Stimulated activated CD8-positive, alpha-beta memory T cell treated with anti-CD3 and anti-CD28 coated beads, Interleukin-4, amount 100 ng/mL, for 1 hour (primary cell): ENCODE results near the gene PCDHGA5.
"Not testable (repeated sequence)": the region's sequence is repeated elsewhere in the genome, so short reads cannot be mapped to it uniquely, and the experiment has no call there.

Source experiments
- DNase-seq, 2 donors: peaks; one replicate each; pipeline ENCODE4 v3.0.0-alpha.2; 2020; ENCODE audit warnings: low read depth in 2 of 2, low spot score in 1 of 2

PCDHGA5 gene

DNA sequence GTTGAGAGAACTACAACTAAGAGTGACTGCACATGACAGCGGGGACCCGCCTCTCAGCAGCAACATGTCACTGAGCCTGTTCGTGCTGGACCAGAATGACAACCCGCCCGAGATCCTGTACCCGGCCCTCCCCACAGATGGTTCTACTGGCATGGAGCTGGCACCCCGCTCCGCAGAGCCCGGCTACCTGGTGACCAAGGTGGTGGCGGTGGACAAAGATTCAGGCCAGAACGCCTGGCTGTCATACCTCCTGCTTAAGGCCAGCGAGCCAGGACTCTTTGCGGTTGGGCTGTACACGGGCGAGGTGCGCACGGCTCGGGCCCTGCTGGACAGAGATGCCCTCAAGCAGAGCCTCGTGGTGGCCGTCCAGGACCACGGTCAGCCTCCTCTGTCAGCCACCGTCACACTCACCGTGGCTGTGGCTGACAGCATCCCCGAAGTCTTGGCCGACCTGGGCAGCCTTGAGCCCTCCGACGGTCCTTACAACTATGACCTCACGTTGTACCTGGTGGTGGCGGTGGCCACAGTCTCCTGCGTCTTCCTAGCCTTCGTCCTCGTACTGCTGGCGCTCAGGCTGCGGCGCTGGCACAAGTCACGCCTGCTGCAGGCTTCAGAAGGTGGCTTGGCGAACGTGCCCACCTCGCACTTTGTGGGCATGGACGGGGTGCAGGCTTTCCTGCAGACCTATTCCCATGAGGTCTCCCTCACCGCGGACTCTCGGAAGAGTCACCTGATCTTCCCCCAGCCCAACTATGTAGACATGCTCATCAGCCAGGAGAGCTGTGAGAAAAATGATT lies 20.7 kb downstream of the PCDHGA5 start:
- no peak for DNase-seq

DNA sequence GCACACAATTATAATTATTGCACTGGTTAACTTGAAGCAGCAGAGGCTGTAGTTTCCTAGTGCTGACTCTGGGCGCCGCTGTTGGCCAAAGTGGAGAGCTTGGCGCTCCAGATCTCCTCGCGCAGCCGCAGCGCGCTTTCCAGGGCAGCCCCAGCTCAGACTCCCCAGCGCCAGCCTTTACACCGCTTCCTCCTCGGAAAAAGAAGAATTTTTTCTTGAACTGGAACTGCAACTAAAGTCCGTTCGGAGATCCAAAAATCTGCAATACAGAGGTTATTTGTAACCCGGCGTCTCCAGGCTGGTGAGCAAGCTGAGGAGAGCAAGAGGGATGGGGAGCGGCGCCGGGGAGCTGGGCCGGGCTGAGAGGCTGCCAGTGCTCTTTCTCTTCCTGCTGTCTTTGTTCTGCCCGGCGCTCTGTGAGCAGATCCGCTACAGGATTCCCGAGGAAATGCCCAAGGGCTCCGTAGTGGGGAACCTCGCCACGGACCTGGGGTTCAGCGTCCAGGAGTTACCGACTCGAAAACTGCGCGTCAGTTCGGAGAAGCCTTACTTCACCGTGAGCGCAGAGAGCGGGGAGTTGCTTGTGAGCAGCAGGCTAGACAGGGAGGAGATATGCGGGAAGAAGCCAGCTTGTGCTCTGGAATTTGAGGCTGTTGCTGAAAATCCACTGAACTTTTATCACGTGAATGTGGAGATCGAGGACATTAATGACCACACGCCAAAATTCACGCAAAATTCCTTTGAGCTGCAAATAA lies 23.8 kb downstream of the PCDHGA5 start, which contains the start of gene PCDHGB4:
TSS of gene PCDHGB4 (plus strand) at position 142 of the 755 bp plus-strand sequence. CDS start at position 329, 187 bp downstream.
- not testable (repeated sequence) for DNase-seq

DNA sequence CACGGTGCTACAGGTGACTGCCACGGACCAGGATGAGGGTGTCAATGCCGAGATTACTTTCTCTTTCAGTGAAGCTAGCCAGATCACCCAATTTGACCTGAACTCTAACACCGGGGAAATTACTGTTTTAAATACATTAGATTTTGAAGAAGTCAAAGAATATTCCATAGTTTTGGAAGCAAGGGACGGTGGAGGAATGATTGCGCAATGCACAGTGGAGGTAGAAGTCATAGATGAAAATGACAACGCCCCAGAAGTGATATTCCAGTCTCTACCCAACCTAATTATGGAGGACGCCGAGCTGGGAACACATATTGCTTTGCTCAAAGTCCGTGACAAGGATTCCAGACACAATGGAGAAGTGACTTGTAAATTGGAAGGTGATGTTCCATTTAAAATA lies 24.7 kb downstream of the PCDHGA5 start:
- no peak for DNase-seq

DNA sequence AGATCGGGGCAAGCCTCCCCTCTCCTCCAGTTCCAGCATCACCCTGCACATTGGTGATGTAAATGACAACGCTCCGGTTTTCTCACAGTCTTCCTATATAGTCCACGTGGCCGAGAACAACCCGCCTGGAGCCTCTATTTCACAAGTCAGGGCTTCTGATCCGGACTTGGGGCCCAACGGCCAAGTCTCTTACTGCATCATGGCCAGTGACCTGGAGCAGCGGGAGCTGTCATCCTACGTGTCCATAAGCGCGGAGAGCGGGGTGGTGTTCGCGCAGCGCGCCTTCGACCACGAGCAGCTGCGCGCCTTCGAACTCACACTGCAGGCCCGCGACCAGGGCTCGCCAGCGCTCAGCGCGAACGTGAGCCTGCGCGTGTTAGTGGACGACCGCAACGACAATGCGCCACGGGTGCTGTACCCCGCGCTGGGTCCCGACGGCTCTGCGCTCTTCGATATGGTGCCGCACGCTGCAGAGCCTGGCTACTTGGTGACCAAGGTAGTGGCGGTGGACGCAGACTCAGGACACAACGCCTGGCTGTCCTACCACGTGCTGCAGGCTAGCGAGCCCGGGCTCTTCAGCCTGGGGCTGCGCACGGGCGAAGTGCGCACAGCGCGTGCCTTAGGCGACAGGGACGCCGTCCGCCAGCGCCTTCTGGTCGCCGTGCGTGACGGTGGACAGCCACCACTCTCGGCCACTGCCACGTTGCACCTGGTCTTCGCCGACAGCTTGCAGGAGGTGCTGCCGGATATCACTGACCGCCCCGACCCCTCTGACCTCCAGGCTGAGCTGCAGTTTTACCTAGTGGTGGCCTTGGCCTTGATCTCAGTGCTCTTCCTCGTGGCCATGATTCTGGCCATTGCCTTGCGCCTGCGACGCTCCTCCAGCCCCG lies 25.4 kb downstream of the PCDHGA5 start:
- DNase-seq = no peak

DNA sequence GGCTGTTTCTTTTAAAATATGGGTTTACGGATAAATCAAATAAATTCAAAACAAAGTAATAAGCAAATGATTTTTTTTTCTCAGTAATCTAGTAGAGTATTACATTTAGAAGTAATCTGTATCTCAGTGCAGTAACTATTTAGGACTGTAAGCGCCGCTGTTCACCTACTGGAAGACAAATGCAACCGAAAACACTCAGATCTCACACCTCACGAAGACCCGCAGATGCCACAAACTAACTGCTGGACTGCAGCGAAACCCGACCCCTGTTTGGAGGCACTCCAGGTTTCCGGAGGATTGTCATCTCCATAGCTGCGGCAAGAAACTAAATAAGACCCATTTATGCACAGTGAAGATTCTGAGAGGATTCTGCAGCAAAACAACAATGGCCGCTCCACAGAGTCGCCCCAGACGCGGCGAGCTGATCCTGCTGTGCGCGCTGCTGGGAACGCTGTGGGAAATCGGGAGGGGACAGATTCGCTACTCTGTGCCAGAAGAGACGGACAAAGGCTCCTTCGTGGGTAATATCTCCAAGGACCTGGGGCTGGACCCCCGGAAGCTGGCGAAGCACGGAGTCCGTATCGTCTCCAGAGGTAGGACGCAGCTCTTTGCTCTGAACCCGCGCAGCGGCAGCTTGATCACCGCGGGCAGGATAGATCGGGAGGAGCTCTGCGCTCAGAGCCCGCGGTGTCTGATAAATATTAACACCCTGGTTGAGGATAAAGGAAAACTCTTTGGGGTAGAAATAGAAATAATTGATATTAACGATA lies 28.7 kb downstream of the PCDHGA5 start, which contains the start of gene PCDHGA8:
TSS of gene PCDHGA8 (plus strand) at position 205 of the 770 bp plus-strand sequence. CDS start at position 386, 181 bp downstream.
- no peak for DNase-seq

DNA sequence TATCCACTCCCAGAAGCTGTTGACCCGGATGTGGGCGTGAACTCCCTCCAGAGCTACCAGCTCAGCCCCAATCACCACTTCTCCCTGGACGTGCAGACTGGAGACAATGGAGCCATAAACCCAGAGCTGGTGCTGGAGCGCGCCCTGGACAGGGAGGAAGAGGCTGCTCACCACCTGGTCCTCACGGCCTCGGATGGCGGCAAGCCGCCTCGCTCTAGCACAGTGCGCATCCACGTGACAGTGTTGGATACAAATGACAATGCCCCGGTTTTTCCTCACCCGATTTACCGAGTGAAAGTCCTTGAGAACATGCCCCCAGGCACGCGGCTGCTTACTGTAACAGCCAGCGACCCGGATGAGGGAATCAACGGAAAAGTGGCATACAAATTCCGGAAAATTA lies 29.3 kb downstream of the PCDHGA5 start:
- DNase-seq = no peak

DNA sequence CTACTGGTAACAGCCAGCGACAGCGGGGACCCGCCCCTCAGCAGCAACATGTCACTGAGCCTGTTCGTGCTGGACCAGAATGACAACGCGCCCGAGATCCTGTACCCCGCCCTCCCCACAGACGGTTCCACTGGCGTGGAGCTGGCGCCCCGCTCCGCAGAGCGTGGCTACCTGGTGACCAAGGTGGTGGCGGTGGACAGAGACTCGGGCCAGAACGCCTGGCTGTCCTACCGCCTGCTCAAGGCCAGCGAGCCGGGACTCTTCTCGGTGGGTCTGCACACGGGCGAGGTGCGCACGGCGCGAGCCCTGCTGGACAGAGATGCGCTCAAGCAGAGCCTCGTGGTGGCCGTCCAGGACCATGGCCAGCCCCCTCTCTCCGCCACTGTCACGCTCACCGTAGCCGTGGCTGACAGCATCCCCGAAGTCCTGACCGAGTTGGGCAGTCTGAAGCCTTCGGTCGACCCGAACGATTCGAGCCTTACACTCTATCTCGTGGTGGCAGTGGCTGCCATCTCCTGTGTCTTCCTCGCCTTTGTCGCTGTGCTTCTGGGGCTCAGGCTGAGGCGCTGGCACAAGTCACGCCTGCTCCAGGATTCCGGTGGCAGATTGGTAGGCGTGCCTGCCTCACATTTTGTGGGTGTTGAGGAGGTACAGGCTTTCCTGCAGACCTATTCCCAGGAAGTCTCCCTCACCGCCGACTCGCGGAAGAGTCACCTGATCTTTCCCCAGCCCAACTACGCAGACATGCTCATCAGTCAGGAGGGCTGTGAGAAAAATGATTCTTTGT lies 30.6 kb downstream of the PCDHGA5 start:
- DNase-seq = not testable (repeated sequence)

DNA sequence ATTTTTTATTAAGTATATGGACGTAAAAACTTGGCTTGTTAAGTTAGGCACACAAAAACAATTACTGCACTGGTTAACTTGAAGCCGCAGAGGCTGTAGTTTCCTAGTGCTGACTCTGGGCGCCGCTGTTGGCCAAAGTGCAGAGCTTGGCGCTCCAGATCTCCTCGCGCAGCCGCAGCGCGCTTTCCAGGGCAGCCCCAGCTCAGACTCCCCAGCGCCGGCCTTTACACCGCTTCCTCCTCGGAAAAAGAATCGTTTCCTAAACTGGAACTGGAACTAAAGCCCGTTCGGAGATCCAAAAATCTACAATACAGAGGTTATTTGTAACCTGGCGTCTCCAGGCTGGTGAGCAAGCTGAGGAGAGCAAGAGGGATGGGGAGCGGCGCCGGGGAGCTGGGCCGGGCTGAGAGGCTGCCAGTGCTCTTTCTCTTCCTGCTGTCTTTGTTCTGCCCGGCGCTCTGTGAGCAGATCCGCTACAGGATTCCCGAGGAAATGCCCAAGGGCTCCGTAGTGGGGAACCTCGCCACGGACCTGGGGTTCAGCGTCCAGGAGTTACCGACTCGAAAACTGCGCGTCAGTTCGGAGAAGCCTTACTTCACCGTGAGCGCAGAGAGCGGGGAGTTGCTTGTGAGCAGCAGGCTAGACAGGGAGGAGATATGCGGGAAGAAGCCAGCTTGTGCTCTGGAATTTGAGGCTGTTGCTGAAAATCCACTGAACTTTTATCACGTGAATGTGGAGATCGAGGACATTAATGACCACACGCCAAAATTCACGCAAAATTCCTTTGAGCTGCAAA lies 34.0 kb downstream of the PCDHGA5 start, which contains the start of gene PCDHGB5:
TSS of gene PCDHGB5 (plus strand) at position 192 of the 796 bp plus-strand sequence. CDS start at position 373, 181 bp downstream.
- DNase-seq = not testable (repeated sequence)

DNA sequence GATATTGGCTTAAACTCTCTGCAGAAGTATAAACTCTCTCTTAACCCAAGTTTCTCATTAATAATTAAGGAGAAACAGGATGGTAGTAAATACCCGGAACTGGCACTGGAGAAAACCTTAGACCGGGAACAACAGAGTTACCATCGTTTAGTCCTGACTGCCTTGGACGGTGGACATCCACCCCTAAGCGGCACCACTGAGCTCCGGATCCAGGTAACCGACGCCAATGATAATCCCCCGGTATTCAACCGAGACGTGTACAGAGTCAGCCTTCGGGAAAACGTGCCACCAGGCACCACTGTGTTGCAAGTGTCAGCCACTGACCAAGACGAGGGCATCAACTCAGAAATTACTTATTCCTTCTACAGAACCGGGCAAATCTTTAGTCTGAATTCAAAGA lies 34.6 kb downstream of the PCDHGA5 start:
- DNase-seq = no peak

DNA sequence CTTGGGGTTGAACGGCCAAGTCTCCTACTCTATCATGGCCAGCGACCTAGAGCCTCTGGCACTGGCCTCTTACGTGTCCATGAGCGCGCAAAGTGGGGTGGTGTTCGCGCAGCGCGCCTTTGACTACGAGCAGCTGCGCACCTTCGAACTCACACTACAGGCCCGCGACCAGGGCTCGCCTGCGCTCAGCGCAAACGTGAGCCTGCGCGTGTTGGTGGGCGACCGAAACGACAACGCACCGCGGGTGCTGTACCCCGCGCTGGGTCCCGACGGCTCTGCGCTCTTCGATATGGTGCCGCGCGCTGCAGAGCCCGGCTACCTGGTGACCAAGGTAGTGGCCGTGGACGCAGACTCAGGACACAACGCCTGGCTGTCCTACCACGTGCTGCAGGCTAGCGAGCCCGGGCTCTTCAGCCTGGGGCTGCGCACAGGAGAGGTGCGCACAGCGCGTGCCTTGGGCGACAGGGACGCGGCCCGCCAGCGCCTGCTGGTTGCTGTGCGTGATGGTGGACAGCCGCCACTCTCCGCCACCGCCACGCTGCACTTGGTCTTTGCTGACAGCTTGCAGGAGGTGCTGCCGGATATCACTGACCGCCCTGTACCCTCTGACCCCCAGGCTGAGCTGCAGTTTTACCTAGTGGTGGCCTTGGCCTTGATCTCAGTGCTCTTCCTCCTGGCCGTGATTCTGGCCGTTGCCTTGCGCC lies 35.7 kb downstream of the PCDHGA5 start:
- no peak for DNase-seq

DNA sequence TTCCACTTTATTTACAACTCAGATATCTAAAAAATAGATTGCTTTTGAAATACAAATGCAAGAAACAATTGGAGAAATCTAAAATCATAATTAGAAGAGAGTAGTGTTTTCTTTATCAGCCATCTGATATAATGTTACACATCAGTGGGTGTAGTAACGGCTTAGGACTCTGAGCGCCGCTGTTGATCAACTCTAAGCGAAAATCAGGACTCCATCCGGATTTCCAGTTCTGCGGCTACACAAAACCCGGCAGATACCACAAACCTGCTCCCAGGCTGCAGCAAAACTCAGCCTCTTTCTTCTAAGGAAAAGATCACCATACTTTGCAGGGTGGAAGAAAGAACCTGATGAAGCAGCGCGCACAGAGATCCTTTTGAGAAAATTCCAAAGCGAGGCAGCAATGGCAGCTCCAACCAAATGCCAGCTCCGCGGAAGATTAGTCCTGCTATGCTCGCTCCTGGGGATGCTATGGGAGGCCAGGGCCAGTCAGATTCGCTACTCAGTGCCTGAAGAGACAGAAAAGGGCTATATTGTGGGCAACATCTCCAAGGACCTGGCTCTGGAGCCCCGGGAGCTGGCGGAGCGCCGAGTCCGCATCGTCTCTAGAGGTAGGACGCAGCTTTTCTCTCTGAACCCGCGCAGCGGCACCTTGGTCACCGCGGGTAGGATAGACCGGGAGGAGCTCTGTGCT lies 38.7 kb downstream of the PCDHGA5 start, which contains the start of gene PCDHGA9:
TSS of gene PCDHGA9 (plus strand) at position 226 of the 691 bp plus-strand sequence. CDS start at position 401, 175 bp downstream.
- no peak for DNase-seq

DNA sequence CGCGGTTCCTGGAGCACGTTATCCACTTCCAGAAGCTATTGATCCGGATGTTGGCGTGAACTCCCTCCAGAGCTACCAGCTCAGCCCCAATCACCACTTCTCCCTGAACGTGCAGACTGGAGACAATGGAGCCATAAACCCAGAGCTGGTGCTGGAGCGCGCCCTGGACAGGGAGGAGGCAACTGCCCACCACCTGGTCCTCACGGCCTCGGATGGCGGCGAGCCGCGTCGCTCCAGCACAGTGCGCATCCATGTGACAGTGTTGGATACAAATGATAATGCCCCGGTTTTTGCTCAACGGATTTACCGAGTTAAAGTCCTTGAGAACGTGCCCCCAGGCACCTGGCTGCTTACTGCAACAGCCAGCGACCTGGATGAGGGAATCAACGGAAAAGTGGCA lies 39.4 kb downstream of the PCDHGA5 start:
- DNase-seq = no peak

DNA sequence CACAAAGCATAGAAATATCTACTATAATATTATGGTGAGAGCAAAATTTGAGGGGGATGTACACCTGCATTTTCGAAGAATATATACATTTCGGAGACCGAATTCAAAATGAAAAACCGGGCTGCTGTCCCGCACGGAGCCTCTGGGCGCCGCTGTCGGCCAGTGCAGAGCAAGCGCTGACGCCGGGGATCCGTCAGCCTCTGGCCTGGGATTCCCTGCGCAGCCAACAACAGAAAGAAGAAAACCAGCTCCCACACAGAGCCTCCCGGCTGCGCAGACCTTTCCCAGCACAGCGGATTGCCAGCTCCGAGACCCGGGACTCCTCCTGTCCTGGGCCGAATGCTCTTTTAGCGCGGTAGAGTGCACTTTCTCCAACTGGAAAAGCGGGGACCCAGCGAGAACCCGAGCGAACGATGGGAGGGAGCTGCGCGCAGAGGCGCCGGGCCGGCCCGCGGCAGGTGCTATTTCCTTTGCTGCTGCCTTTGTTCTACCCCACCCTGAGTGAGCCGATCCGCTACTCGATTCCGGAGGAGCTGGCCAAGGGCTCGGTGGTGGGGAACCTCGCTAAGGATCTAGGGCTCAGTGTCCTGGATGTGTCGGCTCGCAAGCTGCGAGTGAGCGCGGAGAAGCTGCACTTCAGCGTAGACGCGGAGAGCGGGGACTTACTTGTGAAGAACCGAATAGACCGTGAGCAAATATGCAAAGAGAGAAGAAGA lies 44.0 kb downstream of the PCDHGA5 start, which contains the start of gene PCDHGB6:
TSS of gene PCDHGB6 (plus strand) at position 232 of the 716 bp plus-strand sequence. CDS start at position 414, 182 bp downstream.
- not testable (repeated sequence) for DNase-seq

DNA sequence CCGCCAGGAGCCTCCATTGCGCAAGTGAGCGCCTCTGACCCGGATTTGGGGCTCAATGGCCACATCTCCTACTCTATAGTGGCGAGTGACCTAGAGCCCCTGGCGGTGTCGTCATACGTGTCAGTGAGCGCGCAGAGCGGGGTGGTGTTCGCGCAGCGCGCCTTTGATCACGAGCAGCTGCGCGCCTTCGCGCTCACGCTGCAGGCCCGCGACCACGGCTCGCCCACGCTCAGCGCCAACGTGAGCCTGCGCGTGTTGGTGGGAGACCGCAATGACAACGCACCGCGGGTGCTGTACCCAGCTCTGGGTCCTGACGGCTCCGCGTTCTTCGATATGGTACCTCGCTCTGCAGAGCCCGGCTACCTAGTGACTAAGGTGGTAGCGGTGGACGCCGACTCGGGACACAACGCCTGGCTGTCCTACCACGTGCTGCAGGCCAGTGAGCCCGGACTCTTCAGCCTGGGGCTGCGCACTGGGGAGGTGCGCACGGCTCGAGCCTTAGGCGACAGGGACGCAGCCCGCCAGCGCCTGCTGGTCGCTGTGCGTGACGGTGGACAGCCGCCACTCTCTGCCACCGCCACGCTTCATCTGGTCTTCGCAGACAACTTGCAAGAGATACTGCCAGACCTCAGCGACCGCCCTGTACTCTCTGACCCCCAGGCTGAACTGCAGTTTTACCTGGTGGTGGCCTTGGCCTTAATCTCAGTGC lies 45.8 kb downstream of the PCDHGA5 start:
- no peak for DNase-seq

DNA sequence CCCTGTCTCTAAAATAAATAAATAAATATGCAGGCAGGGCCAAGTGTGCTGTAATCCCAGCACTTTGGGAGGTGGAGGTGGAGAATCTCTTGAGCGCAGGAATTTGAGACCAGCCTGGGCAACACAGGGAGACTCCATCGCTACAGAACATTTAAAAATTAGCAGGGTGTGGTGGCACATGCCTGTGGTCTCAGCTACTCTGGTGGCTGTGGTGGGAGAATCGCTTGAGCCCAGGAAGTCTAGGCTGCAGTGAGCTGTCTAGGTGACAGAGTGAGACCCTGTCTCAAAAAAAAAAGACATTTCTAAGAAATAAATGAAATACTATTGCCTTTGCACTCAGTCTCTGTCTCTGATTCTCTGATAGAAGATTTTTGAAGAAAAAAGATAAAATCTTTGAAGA lies 47.6 kb downstream of the PCDHGA5 start:
- DNase-seq = no peak
